B cell (primary cell): ENCODE measurements around the gene SYMPK. TPM values are rescaled to one million over a fixed set of nuclear protein-coding genes. Genes with fewer than 3 reads are reported as not detected.

ENCODE experiments used
- ATAC-seq: fragments of 200-7000 bp; cut with Tn5 transposase; one replicate; pipeline ENCODE4 v1.10.0; 2021; ENCODE audit warnings: low read depth, mild to moderate bottlenecking, moderate number of reproducible peaks, moderate library complexity
- CTCF ChIA-PET: fragments of 350-600 bp; sonication (Branson Sonifier 250); formaldehyde crosslinking; loops from one replicate; lab custom pipeline; 2021; ENCODE audit warnings: antibody characterized with exemption, inconsistent platforms; lab: Charles Lee
- POLR2A ChIA-PET: fragments of 350-600 bp; sonication (Branson Sonifier 250); formaldehyde crosslinking; loops from one replicate; lab custom pipeline; 2021; ENCODE audit warnings: antibody characterized with exemption; lab: Charles Lee
- DNase-seq: peaks from one replicate; pipeline ENCODE4 v3.0.0; 2013
- H2AFZ ChIP-seq: 2 replicates; pipeline ENCODE4 v1.6.1; 2012; ENCODE audit warnings: mild to moderate bottlenecking, low read depth, low read length; ENCODE audit not compliant: insufficient read depth, poor library complexity, severe bottlenecking
- H3K27ac ChIP-seq, 2 donors: 1 replicate in 1 of 2; 2 replicates in 1 of 2; pipeline ENCODE4 v1.5.1; 2012 to 2013; ENCODE audit warnings: low read length in 2 of 2, mild to moderate bottlenecking in 2 of 2, moderate library complexity in 1 of 2
- H3K27me3 ChIP-seq, 4 experiments: fragments of 200-600 bp in 1 of 4; sonication (generic) in 1 of 4; replicated peaks in 1 of 4; 1 replicate in 2 of 4; 2 replicates in 2 of 4; pipeline versions ENCODE4 v1.6.1 to v1.7.0; 2013 to 2016; ENCODE audit warnings: low read length in 3 of 4, mild to moderate bottlenecking in 2 of 4, mixed read lengths in 1 of 4, moderate library complexity in 1 of 4; ENCODE audit not compliant: insufficient read depth in 4 of 4, control insufficient read depth in 3 of 4; ENCODE audit errors: control extremely low read depth in 1 of 4
- H3K36me3 ChIP-seq, 2 experiments: replicated peaks in 1 of 2; 1 replicate in 1 of 2; 2 replicates in 1 of 2; pipeline versions ENCODE4 v1.6.1 to v1.7.1; 2013; ENCODE audit warnings: low read length in 1 of 2; ENCODE audit not compliant: insufficient read depth in 2 of 2, control insufficient read depth in 1 of 2; ENCODE audit errors: control extremely low read depth in 1 of 2, extremely low read depth in 1 of 2
- H3K4me1 ChIP-seq, 2 donors: fragments of 200-600 bp in 1 of 2; sonication (generic) in 1 of 2; 1 replicate in 1 of 2; 2 replicates in 1 of 2; pipeline versions ENCODE4 v1.5.1 to v1.6.1; 2013 to 2017; ENCODE audit warnings: low read length in 2 of 2; ENCODE audit not compliant: control insufficient read depth in 2 of 2, insufficient read depth in 2 of 2
- H3K4me2 ChIP-seq: replicated peaks from 2 replicates; pipeline ENCODE3; 2012; ENCODE audit warnings: mild to moderate bottlenecking, low read depth, low read length; ENCODE audit not compliant: poor library complexity, severe bottlenecking
- H3K4me3 ChIP-seq, 5 experiments: fragments of 200-600 bp in 1 of 5; sonication (generic) in 1 of 5; 1 replicate in 3 of 5; 2 replicates in 2 of 5; pipeline versions ENCODE4 v1.5.1 to v1.7.0; 2011 to 2016; ENCODE audit warnings: low read length in 4 of 5, mild to moderate bottlenecking in 4 of 5, low read depth in 2 of 5, control low read depth in 1 of 5, moderate library complexity in 1 of 5; ENCODE audit not compliant: insufficient read depth in 1 of 5; ENCODE audit errors: control extremely low read depth in 1 of 5, extremely low read depth in 1 of 5
- H3K79me2 ChIP-seq: fragments of 200-600 bp; sonication (generic); one replicate; pipeline ENCODE4 v1.6.0; 2016; ENCODE audit warnings: low read length; ENCODE audit not compliant: control insufficient read depth, insufficient read depth
- H3K9ac ChIP-seq: fragments of 200-600 bp; sonication (generic); 2 replicates; pipeline ENCODE4 v1.6.1; 2017; ENCODE audit warnings: mild to moderate bottlenecking, low read length, moderate library complexity
- H3K9me3 ChIP-seq, 3 donors: one replicate each; pipeline versions ENCODE4 v1.6.1 to v1.7.1; 2013; ENCODE audit warnings: low read length in 2 of 3; ENCODE audit not compliant: control insufficient read depth in 2 of 3, insufficient read depth in 1 of 3; ENCODE audit errors: control extremely low read depth in 1 of 3
- H4K20me1 ChIP-seq: 2 replicates; pipeline ENCODE4 v1.6.0; 2012; ENCODE audit warnings: mild to moderate bottlenecking, low read length; ENCODE audit not compliant: insufficient read depth, control insufficient read depth, poor library complexity, severe bottlenecking
- H3K27ac Mint-ChIP-seq: one replicate; pipeline ENCODE4 v1.8.0; 2021; ENCODE audit warnings: mixed read lengths
- H3K27me3 Mint-ChIP-seq: one replicate; pipeline ENCODE4 v1.8.0; 2021; ENCODE audit warnings: mixed read lengths
- H3K4me1 Mint-ChIP-seq: one replicate; pipeline ENCODE4 v1.8.0; 2021; ENCODE audit warnings: mixed read lengths
- H3K4me3 Mint-ChIP-seq: one replicate; pipeline ENCODE4 v1.8.0; 2021; ENCODE audit warnings: mixed read lengths
- H3K9me3 Mint-ChIP-seq: one replicate; pipeline ENCODE4 v1.8.0; 2022; ENCODE audit warnings: mixed read lengths; ENCODE audit not compliant: insufficient read depth
- CTCF ChIP-seq: fragments of 200-600 bp; IDR thresholded peaks from one replicate; pipeline ENCODE4 v1.8.0; 2022; ENCODE audit warnings: antibody characterized with exemption, mild to moderate bottlenecking
- EZH2 ChIP-seq: IDR thresholded peaks from 2 replicates; pipeline ENCODE4 v1.6.1; 2012; ENCODE audit warnings: borderline replicate concordance, low read depth, mild to moderate bottlenecking, moderate library complexity, low read length; ENCODE audit not compliant: insufficient read depth, poor library complexity, severe bottlenecking
- WGBS: methylation state at CpG from one replicate; pipeline ENCODE4 v1.1.5; 2013; ENCODE audit warnings: missing lambda C conversion rate; ENCODE audit not compliant: insufficient coverage; 5-methylcytosine and 5-hydroxymethylcytosine counted together
- intact Hi-C: fragments of 100-400 bp; cut with micrococcal nuclease; formaldehyde crosslinking; loops from one replicate; pipeline ENCODE4 v1.10.0; 2022
- polyA plus RNA-seq: library from polyadenylated mRNA; depleted of rRNA; stranded (reverse); fragments of >200 nt; gene quantifications from 2 replicates; pipeline ENCODE4 v1.2.3, GENCODE V29; 2012
- total RNA-seq, 2 donors: library from RNA; stranded (reverse); fragments of 120-200 nt in 1 of 2; gene quantifications; 1 replicate in 1 of 2; 2 replicates in 1 of 2; pipeline versions ENCODE4 v1.2.3 to v1.2.4, GENCODE V29; 2013 to 2022

Gene SYMPK
- total and polyA plus RNA-seq, 2 donors (not counting 1 experiment from before 2014, with no cell fraction given): 119 to 138 TPM

DNA sequence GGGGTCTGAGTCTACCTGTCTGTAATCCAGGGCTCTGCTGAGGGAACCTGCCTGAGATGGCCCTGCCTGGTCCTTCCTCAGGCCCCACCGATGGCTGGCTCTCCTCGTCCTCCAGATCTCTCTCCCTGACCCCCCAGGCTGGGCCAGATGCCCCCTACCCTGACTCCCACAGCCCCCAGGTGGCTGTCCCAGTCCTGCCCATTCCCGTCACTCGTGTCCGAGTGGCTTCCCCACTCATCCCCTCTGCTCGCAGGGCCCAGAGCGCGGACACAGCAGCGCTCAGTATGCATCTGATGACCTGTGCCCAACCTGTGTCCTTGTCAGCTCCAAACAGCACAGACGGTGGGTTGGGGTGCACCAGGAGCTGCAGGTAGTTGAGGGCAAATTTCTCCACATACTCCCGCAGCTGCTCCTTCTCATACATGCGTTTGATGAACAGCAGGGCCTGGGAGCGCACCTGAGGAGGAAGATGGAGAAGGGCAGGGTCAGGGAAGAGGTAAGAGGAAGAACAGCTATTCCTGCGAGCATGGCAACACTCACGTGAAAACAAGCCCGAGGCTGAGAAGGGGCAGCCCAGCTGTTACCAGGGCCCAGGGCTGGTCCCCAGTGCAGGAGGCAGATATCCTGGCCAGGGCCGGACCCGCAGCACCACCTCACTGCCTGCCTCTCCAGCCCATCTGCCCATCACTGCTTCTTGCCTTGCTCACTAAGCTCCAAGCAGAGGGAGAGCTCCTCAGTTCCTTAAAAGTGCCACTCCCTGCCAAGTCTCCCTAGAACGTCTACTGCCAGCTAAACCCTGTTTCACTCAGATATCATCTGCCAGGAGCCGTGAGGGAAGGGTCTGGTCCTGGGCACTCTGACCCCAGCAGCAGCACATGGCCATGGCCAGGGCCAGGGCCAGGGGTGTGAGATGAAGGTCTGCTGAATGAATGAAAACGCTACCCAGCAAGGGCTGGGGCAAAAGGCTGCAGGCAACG, 36.7 kb downstream of the SYMPK start:
- TF ChIP-seq EZH2 (no peak), CTCF (no peak)
- Histone ChIP-seq H3K27me3 (no peaks in the 10 kb centered on the region), H4K20me1 (no peaks in the 10 kb centered on the region), H3K79me2 (no peaks in the 10 kb centered on the region), H3K4me3 (no peak overlapping the region), H3K9me3 (no peaks in the 10 kb centered on the region), H3K4me1 (no peaks in the 10 kb centered on the region), H2AFZ (no peak overlapping the region), H3K27ac (no peak overlapping the region), H3K36me3 (peaks cover 2 to 75% of the 10 kb centered on the region in 2 experiments), H3K4me2 (no peak overlapping the region), H3K9ac (no peak overlapping the region)
- Mint-ChIP-seq H3K4me3 (no peak overlapping the region), H3K27me3 (no peaks in the 10 kb centered on the region), H3K9me3 (no peaks in the 10 kb centered on the region), H3K27ac (no peak overlapping the region), H3K4me1 (no peaks in the 10 kb centered on the region)
- ChIA-PET POLR2A (no interaction called here), CTCF (interaction anchor here (0.5 to 1.8 kb wide), 3 partner anchors 9 to 1493 kb away, joined by 4 to 9 read pairs (median 4); no protein-coding TSS in a partner anchor)
- ATAC-seq (no peak), DNase-seq (no peak)
- 92% methylated on average over 16 of the region's 22 CpGs for WGBS
- intact Hi-C loops: no loop called here

DNA sequence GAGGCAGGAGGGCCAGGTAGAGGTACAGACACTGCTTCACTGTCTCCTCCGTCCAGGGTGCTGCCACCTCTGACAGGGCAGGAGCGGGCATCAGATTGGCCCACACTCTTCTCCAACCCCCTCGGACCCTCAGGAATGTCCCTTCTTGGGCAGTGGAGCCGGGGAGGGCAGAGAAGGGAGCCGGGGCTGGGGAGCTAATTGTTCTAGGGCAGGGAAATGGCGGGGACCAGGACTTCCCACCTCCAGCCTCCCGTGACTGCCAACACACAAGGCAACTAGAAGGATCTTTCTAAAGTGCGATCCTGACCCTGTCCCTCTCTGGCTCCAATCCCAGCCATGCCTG, 37.7 kb downstream of the SYMPK start:
- Histone ChIP-seq H2AFZ (no peak overlapping the region), H3K9me3 (no peaks in the 10 kb centered on the region), H3K4me2 (no peak overlapping the region), H3K27me3 (no peaks in the 10 kb centered on the region), H3K27ac (no peak overlapping the region), H3K4me1 (no peaks in the 10 kb centered on the region), H3K4me3 (no peak overlapping the region), H3K9ac (no peak overlapping the region), H4K20me1 (no peaks in the 10 kb centered on the region), H3K36me3 (peaks cover 2 to 73% of the 10 kb centered on the region in 2 experiments), H3K79me2 (no peaks in the 10 kb centered on the region)
- Mint-ChIP-seq H3K9me3 (no peaks in the 10 kb centered on the region), H3K4me1 (no peaks in the 10 kb centered on the region), H3K27me3 (no peaks in the 10 kb centered on the region), H3K27ac (no peak overlapping the region), H3K4me3 (no peak overlapping the region)
- ChIA-PET CTCF (interaction anchor here (0.5 to 1.9 kb wide), 2 partner anchors 38 to 1494 kb away, joined by 3 to 4 read pairs; partner anchors contain the start of gene SYMPK), POLR2A (no interaction called here)
- TF ChIP-seq EZH2 (no peak), CTCF (no peak)
- DNase-seq (no peak), ATAC-seq (no peak)
- intact Hi-C loops: no loop called here
- WGBS: 100% methylated on average over 1 of the region's 8 CpGs
